ENCODE results near the gene CCNK.
A peak's percentile ranks its signal among the peaks of the same experiment; 100 is the strongest.

The CCNK gene

GRCh38 chr14:99535448-99535847, 54.2 kb downstream of the CCNK start:
- H3K4me3 ChIP-seq (ENCODE audit: low read depth, low read length), result no peak overlapping the region
- in situ Hi-C loops (cut with HindIII; ENCODE audit: low sequenced_read_pairs), result no loop called here
- no peak for DNase-seq (ENCODE audit: low read depth)
- TF ChIP-seq CTCF (IDR thresholded peaks at IDR 0.05; ENCODE audit: low read depth, low read length, missing control alignments), result no peak

- H3K4me3 ChIP-seq (ENCODE audit: low read depth, low read length), result no peak overlapping the region
- in situ Hi-C loops (cut with HindIII; ENCODE audit: low sequenced_read_pairs), result no loop called here
- no peak for TF ChIP-seq CTCF (IDR thresholded peaks at IDR 0.05; ENCODE audit: low read depth, low read length, missing control alignments)
- no peak for DNase-seq (ENCODE audit: low read depth)
Measured at GRCh38 chr14:99535908-99536778, 54.9 kb downstream of the CCNK start.

GRCh38 chr14:99537399-99537798, 56.2 kb downstream of the CCNK start:
- DNase-seq (ENCODE audit: low read depth), result peak; percentile 62
- no peak for TF ChIP-seq CTCF (IDR thresholded peaks at IDR 0.05; ENCODE audit: low read depth, low read length, missing control alignments)
- in situ Hi-C loops (cut with HindIII; ENCODE audit: low sequenced_read_pairs), result no loop called here
- H3K4me3 ChIP-seq (ENCODE audit: low read depth, low read length), result no peak overlapping the region

GRCh38 chr14:99538275-99538674, 57.1 kb downstream of the CCNK start:
- TF ChIP-seq CTCF (IDR thresholded peaks at IDR 0.05; ENCODE audit: low read depth, low read length, missing control alignments), result peak; percentile 45
- in situ Hi-C loops (cut with HindIII; ENCODE audit: low sequenced_read_pairs), result no loop called here
- H3K4me3 ChIP-seq (ENCODE audit: low read depth, low read length), result no peak overlapping the region
- DNase-seq (ENCODE audit: low read depth), result no peak

- H3K4me3 ChIP-seq (ENCODE audit: low read depth, low read length), result no peak overlapping the region
- no peak for DNase-seq (ENCODE audit: low read depth)
- no peak for TF ChIP-seq CTCF (IDR thresholded peaks at IDR 0.05; ENCODE audit: low read depth, low read length, missing control alignments)
- in situ Hi-C loops (cut with HindIII; ENCODE audit: low sequenced_read_pairs), result no loop called here
Measured at GRCh38 chr14:99538733-99539132, 57.5 kb downstream of the CCNK start.

GRCh38 chr14:99539491-99539890, 58.3 kb downstream of the CCNK start:
- no peak overlapping the region for H3K4me3 ChIP-seq (ENCODE audit: low read depth, low read length)
- TF ChIP-seq CTCF (IDR thresholded peaks at IDR 0.05; ENCODE audit: low read depth, low read length, missing control alignments), result no peak
- no peak for DNase-seq (ENCODE audit: low read depth)
- in situ Hi-C loops (cut with HindIII; ENCODE audit: low sequenced_read_pairs), result no loop called here
